GM19351 (cell line): ENCODE measurements around the gene ZNF385C.

Experiments used
- ATAC-seq: cut with Tn5 transposase; IDR thresholded peaks from one replicate; pipeline ENCODE4 v1.9.1; 2021; ENCODE audit warnings: mild to moderate bottlenecking, moderate library complexity; ENCODE audit not compliant: unreplicated experiment

ZNF385C gene

DNA sequence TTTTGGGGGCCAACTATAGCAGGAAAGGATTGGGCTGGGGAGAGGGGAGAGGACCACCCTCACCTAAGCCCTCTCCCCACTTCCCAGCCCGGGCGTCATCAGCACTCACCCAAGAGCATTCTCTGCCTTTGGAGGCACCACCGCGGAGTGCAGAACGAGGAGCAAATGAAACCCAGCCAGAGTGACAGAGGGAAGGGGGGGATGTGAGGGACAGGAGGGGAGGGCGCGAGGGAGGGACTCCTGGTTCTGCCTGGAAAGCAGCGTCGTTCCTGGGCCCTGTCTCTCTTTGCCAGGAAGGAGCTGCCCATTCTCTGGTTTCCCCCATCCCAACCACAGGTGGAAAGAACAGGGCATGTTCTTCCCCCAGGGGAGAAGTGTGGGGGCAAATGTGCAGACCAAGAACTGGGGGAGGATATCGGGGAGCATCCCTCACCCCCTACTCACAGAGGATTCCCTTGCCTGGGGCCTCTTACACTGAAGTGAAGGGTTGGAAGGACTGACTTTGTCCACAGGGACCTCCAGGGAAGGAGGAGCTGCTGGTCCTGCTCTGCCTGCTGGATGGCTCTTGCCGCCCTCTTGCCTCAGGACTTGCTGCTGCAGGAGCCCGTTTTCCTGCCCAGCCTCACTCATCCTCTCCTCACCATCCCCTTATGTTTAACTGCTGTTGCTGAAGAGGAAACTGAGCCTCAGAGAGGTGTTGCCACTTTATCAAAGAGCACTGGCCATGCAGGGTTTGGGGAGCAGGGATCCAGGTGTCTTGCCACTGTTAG lies 44.4 kb downstream of the ZNF385C start:
- ATAC-seq = no peak

DNA sequence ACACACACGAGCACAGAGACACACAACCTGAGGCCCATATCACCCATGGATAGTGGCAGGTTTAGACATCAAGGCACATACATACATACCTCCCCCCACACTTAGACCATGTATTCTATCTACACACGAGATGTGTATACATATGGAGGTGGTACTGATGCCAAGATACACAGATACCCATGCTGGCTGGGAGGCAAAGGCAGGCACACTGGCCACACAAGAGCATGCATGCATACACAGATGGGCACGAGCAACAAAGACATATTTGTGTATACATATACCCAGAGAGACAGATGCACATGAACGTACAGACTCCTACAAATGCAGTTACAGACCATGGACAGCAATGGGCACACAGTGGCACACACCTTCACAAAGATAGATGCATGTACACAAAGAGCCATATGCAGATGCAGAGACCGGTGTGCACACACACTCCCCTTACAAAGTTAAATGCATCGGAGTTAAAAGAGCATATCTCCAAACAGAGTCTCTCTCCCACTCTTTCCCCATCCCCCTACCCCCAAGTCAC lies 45.9 kb downstream of the ZNF385C start:
- ATAC-seq = no peak

DNA sequence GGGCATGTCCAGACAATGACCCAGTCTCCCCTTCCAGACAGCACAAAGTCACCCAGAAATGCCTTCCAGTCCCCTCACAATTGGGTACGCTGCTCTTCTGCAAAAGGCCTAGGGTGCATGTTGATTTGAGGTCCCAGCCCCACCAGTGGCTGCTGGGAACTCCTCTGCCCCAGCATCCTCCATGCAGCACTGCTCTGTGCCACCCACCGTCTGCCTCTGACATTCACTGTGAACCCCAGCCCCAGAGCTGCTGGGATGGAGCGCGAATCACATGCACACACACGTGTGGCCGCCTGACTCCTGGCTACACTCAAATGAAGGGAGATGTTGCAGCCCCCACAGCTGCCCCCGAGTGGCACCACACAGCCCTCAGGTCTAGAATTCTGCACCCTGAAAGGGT lies 46.6 kb downstream of the ZNF385C start:
- ATAC-seq = no peak

DNA sequence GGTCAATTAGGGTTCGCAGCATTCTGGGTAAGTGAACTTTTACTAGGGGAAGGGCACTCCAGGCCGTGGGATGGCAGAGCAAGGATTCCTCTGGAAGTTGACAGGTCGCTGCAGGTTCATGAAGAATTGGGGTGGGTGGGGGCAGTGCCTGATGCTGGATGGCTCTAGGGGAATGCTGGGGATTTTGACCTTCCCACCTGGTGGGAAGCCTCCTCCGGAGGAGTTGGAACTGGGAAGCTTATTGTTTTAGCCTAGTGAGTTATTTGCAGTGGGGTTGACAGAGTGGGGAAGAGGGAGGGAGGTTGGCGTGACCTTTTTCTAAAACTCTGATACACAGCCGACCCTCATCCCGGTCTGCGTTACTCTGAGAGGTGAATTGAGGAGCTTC lies 47.3 kb downstream of the ZNF385C start:
- no peak for ATAC-seq

DNA sequence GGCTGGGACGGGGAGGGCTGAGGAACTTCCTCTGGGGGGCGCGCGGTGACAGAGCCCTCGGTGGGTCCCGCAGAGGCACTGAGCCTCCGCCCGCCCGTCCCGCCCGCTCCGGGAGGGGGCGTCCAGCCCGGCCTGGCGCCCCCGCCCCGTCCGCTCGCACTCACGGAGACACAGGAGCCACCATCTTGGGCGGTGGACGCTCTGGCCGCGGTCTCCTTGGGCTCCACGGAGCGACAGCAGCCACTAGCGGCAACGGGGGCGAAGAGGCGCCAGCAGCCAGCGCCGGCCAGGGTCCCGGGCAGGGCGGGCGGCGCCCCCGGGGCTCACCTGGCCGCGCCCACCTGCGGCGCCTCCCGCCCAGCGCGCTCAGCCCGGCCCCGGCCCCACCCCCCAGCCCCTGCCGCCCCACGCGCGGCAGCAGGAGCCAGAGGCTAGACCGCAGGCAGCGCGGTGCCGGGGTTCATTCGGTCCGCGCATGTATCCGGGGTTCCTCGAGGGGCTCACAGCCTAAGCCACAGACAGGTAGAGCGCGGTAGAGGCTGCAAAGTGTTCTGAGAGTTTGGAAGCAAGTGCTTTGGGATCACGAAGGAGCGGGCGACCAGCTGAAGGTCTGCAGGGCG lies 47.8 kb downstream of the ZNF385C start, which contains the start of gene C17orf113:
TSS of gene C17orf113 (minus strand) at position 209 of the 620 bp plus-strand sequence. CDS start 7,225 bp downstream, outside the sequence.
- no peak for ATAC-seq

DNA sequence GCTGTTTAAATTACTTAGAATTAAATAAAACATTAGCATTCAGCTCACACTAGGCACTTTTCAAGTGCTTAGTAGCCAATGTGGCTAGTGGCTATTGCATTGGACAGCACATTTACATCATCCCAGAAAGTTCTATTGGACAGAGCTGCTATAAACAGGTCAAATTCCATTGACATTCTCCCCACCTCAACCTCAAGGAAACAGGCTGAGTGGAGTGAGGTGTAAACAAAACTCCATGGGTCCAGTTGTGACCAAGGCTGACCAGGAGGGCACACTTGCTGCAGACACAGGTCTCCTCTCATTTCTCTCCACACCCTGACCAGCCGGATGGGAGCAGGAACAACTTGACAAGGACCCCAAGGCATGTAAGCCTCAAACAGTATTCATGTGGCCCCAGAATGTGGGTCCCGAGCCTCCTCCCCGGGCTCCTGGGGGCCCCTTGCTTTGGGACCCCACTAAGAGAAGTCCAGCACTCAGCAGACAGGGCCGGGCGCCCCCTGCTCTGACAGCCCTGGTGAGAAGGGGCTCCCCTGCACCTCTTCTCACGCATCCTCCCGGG lies 48.4 kb downstream of the ZNF385C start:
- ATAC-seq = no peak

DNA sequence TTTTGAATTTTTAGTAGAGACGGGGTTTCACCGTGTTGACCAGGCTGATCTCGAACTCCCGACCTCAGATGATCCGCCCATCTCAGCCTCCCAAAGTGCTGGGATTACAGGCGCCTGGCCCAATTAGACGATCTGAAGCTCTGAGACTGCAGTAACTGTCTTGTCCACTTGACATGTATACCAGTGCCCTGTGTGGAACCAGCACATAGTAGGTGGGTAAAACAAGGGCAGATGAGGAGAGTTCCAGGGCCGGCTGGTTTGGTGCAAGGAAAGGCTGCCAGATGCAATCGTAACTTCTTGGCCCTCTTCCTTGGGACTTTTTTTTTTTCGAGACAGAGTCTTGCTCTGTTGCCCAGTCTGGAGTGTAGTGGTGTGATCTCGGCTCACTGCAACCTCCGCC lies 50.9 kb downstream of the ZNF385C start:
- no peak for ATAC-seq

DNA sequence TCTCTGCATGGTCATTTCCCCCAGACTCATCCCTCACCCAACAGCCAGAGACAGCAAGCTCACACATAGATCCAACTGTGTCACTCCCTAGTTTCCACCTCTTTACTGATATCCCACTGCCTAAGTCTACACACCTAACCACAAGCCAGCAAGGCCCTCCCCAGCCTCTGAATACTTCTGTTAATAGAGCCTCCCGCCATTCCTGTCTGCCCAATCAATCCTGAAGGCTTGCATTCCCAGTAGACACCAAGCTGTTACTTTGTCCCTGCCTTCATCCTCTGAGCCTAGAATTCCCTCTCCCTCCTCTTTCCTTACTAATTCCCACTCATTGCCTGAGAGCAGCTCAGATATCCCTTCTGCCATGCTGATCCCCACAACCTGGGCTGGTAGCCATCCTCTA lies 52.6 kb downstream of the ZNF385C start:
- ATAC-seq = no peak

DNA sequence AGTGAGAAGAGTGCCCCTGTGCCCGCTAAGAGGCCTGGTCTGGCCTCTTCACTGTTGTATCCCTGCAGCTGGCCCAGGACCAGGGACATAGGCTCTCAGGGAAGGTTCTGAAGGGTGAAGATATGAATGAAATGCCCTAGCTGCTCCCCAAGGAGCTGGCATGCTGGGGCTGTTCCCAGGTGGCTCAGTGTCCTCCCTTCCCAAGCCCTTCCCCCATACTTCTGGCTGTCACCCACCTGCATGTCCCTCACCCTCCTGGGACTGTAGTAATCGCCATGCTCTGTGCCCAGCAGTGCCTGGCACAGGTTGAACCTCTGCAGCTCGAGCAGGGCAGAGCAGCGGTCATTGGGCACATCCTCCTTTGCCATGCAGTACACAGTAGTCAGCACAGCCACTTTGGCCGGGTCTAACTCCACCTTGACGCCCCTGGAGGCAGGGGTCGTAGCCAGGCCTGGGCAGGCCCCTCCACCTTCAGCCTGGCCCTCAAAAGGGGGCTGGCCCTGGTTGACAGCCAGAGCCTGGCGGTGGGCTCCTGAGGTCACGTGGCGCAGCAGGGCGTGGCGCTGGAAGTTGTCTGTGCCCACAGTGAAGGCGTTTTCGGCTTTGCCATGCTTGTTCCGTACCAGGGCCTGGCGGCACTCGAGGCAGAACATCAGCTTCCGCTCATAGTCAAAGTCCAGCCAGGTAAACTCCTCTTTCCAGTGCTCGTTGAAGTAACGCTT lies 55.5 kb downstream of the ZNF385C start:
- ATAC-seq = no peak

DNA sequence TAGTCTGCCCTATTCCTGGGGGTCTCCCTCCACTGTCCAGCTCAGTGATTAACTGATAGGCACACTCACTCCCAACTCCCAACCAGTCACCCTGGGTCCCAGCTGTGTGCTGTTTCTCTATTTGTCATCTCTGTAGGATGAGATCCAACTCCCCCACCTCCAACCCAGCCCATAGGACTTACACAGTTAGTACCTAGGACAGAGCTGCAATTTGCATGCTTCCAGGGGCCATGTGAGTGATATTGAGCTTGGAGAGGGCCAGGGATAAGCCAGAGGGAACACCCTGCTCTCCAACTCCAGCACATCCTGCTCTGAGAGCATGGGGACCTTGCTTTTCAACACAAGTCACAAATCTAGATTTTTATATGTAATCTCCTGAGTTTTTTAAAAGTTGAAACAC lies 56.7 kb downstream of the ZNF385C start:
- ATAC-seq = no peak

DNA sequence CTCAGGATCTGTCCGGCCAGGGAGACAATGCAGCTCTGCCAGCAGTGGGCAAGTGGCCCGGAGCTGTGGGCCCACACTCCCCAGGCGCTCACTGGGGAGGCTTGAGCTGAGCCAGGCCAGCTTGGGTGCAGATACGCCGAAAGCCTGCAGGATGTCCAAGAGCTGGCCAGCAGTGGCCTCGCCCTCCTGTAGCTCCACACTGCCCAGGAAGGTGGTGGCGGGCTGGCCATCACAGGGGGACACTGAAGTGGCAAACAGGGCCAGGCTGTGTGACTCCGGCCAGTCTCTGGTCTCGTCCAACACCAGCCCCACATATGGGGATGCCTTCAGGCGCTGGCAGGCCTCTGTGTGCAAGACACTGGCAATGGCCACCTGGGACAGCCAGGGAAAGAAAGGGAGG lies 57.5 kb downstream of the ZNF385C start:
- no peak for ATAC-seq

DNA sequence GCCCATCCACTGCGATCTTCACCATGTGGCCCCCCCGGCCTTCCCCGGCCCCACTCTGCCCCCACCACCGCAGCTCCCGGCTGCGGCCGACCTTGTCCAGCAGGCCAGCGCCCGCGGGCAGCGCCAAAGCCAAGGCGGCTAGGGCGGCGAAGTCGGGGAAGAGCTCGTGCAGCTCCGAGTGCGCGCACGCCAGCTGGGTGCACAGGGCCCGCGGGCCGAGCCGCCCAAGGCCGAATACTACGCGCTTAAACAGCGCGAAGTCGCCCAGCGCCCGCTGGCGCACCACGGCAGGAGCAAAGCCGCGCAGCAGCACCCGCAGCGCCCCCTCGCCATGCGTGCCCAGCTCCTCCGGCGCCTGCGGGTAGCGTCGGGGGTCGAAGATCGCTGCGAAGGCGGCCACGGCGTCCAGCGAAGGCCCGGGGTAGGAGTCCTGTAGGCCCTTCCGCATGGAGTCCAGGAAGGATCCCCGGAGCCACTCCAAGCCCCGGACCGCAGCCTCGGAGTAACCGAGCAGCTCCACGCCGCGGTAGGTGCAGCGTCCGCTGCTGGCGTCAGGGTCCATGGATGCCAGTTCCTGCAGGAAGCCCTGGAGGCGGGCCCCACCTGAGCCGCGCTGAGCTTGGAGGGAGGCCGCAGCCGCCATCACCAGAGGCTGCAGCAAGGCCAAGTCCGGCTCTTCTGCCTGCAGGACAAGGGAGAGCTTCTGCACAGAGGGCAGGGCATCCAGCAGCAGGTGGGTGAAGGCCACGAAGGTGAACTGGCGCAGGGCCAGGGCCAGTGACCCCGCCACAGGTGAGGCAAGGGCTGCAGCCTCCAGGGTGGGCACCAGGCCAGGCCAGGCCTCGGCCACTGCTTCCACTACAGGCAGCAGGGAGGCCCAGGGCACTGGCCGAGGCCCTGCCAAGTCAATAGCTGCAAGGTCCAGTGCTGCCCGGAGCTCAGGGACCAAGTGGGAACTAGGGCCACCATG lies 58.2 kb downstream of the ZNF385C start:
- no peak for ATAC-seq

DNA sequence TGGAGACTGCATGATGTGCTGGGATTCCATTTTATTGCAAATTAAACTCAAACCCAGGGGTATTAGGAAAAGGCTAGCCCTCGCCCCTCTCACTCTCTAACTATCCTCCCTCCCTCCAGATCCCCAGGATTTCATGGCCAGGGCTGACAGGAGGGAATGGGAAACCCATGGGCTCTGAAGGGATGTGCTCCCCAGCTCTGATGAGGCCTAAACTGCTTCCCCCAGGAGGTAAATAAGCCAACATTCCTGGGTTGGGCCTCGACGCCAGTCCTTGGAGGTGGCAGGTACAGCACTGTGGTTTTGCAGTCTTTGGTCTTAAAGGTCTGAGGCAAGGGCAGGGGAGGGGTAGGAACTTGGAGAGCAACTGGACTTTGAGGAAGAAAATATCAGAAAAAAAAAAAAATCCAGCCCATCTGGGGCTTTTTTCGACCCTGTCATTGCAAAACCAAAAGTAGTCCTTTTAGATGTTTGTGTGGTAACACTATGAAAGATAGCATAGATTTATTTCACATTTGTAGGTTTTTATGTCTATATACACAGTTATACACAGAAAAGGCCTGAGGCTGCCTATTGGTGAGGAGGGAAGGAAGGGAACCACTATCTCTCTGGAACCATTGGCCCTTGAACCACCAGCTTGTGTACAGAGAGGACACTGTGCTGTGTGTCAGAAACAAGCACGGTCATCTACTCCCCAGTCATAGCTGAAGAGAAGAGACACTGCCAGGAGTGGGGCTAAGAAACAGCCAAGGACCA lies 59.9 kb downstream of the ZNF385C start:
- no peak for ATAC-seq

DNA sequence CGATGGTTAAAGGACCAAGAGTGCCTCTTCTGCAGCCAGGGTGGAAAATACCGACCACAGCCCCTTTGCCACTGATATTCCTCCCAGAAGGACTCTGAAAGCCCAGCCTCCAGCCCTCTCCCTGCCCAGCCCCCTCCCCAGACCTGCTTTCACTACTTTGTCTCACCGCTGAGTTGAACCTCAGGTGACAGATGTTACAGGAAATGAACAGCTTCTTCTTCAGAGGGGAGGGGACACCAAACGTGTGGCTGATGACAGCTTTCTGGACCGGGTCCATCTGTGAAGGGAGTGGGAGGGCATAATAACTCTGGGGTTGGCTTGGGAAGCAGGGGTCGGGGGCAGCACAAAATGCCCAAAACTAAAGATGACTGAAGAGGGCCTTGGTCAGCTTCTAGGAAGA lies 64.2 kb downstream of the ZNF385C start:
- no peak for ATAC-seq

DNA sequence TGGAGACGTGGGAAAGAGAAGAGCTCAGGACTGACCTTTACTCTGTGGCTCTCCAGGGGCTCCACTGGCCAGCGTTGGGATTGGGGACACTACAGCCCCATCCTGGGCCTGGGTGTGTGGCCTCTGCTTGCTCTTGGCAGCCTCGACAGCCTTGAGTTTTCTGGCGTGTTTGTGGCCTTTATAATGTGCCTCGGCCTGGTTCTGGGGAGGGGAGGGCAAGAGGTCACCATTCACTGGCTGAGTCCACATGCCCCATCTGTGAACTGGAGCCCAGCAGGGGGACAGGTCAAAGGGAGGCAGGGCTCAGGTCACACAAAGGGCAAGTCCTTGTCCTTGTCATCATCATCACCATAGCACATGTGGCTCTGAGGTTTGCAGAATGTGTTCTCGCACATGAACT lies 66.7 kb downstream of the ZNF385C start:
- ATAC-seq = no peak

DNA sequence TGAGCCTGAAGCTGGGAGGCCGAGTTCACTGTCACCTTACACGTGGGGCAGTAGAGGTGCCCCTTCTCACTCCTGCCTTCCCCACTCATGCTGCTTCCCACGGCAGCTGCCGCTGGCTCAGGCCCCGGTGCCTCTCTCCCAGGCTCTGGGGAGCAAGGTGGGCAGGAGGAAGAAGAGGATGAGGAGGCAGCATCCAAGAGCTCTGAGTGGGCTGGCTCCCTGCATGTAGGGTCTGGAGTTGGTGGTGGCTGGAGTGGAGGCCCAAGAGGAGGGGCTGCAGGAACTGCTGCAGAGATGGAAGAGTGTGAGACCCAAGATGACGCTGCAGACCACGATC lies 69.5 kb downstream of the ZNF385C start:
- no peak for ATAC-seq

DNA sequence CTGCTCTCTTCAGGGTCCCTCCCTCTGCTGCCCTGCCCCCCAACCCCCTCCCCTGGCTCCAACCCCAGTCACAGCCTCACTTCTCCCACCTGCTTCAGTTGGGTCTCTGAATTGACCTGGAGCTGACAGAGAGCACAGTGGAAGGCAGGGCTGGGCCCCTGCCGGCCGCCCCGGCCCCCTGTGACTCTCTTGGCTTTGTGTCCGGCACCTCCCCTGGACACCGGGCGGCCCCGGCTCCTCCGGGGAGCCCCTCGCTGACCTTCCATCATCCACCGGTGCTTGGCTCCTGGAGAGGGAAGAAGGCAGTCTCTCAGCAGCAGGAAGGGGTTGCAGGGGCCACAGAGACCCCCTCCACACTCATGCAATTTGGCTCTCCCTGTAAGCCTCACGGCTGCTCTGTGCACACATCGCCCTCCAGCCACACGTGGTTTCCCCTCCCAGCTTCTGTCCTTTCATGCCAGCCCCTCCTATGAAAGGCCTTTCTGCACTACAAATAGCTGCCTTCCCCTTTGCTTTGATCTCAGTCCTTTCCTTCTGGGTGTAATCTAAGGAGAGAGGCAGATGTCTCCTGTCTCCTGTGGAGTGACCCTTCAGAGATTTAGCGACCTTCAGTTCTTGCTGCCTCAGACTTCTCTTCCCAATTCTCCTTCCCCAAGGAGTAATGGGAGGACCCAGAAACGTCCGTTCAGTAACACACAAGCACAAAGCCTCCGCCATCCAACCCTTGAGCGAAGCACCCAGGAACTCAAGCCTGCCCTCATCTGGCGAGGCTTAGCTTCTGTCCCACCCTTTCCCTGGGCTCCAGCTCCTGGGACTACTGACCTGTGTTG lies 70.1 kb downstream of the ZNF385C start:
- ATAC-seq = no peak

DNA sequence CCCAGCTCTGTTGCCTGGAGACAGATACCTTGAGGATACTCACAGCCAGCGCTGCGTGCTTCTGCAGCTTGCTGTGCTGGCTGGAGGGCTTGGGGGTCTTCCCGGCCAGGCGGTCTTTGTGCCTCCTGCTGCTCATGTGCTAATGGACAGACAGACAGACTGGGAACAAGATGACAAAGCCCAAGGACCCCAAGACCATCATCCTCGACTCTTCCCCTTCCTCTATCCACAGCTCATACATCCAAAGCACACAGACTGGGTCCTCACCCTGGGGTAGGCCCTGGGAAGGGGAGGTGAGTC lies 70.7 kb downstream of the ZNF385C start:
- ATAC-seq = no peak
